ENCODE data around the gene KCMF1. TPM values are rescaled to one million over a fixed set of nuclear protein-coding genes. Genes with fewer than 3 reads are reported as not detected.

KCMF1 gene
- total and polyA plus RNA-seq, 2 donors (not counting 1 experiment from before 2014, with no cell fraction given): 43.7 to 81.5 TPM

DNA sequence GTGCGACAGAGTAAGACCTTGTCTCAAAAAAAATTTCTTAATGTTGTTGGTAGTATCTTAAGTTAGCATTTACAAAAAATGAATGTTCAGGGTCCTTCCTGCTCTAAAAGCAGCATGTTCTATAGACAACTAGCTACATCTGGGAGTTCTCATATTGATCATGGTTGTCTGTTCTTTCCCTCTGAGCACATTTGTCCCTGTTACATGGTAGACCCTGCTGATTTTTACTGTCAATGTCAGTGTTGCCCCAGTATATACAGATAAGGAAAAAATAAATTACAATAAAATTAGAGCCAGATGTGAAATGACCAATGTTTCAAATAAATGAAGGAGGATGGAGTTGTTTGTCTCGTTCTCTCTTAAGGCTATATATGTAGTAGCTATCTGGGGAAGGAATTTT, 63.2 kb downstream of the KCMF1 start:
- peaks cover 75% of the 10 kb centered on the region for H3K79me2 ChIP-seq (ENCODE audit: control insufficient read depth, insufficient read depth, low read length)
- CTCF ChIA-PET: interaction anchor here (1.0 kb wide), 1 partner anchor 16 kb away, joined by 3 read pairs; no protein-coding TSS in a partner anchor
- no peaks in the 10 kb centered on the region for H3K27me3 ChIP-seq (replicated peaks in 1 of 4; ENCODE audit: control extremely low read depth in 1 of 4, control insufficient read depth in 3 of 4, insufficient read depth in 4 of 4, low read length in 3 of 4)
- H3K4me3 ChIP-seq (ENCODE audit: control extremely low read depth in 1 of 5, extremely low read depth in 1 of 5, insufficient read depth in 1 of 5, low read depth in 2 of 5, low read length in 4 of 5): no peak overlapping the region
- H3K36me3 ChIP-seq (replicated peaks in 1 of 2; ENCODE audit: control extremely low read depth in 1 of 2, control insufficient read depth in 1 of 2, extremely low read depth in 1 of 2, insufficient read depth in 2 of 2, low read length in 1 of 2): peaks cover 18 to 64% of the 10 kb centered on the region in 2 experiments
- H3K9ac ChIP-seq (ENCODE audit: low read length): no peak overlapping the region
- H3K27ac Mint-ChIP-seq: no peak overlapping the region
- H3K9me3 ChIP-seq (ENCODE audit: control extremely low read depth in 1 of 3, control insufficient read depth in 2 of 3, insufficient read depth in 1 of 3, low read length in 2 of 3): no peaks in the 10 kb centered on the region
- intact Hi-C loops (cut with micrococcal nuclease): no loop called here
- H3K4me1 Mint-ChIP-seq: peaks cover 2% of the 10 kb centered on the region
- H2AFZ ChIP-seq (ENCODE audit: insufficient read depth, low read depth, low read length, poor library complexity, severe bottlenecking): no peak overlapping the region
- H3K4me2 ChIP-seq (replicated peaks; ENCODE audit: low read depth, low read length, poor library complexity, severe bottlenecking): no peak overlapping the region
- TF ChIP-seq, protein P1, sequence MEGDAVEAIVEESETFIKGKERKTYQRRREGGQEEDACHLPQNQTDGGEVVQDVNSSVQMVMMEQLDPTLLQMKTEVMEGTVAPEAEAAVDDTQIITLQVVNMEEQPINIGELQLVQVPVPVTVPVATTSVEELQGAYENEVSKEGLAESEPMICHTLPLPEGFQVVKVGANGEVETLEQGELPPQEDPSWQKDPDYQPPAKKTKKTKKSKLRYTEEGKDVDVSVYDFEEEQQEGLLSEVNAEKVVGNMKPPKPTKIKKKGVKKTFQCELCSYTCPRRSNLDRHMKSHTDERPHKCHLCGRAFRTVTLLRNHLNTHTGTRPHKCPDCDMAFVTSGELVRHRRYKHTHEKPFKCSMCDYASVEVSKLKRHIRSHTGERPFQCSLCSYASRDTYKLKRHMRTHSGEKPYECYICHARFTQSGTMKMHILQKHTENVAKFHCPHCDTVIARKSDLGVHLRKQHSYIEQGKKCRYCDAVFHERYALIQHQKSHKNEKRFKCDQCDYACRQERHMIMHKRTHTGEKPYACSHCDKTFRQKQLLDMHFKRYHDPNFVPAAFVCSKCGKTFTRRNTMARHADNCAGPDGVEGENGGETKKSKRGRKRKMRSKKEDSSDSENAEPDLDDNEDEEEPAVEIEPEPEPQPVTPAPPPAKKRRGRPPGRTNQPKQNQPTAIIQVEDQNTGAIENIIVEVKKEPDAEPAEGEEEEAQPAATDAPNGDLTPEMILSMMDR (IDR thresholded peaks at IDR 0.05): no peak
- no peak for TF ChIP-seq EZH2 (IDR thresholded peaks at IDR 0.05; ENCODE audit: borderline replicate concordance, insufficient read depth, low read depth, low read length, poor library complexity, severe bottlenecking)
- DNase-seq (no peak), ATAC-seq (ENCODE audit: low read depth) (no peak)
- WGBS (ENCODE audit: insufficient coverage): 71% methylated on average over 1 of the region's 2 CpGs
- no peaks in the 10 kb centered on the region for H3K9me3 Mint-ChIP-seq (ENCODE audit: insufficient read depth)
- POLR2A ChIA-PET: interaction anchor here (0.7 kb wide), 1 partner anchor 9 kb away, joined by 3 read pairs; no protein-coding TSS in a partner anchor
- no peak overlapping the region for H3K27ac ChIP-seq (ENCODE audit: low read length in 2 of 2)
- H3K4me3 Mint-ChIP-seq: no peak overlapping the region
- H3K27me3 Mint-ChIP-seq: no peaks in the 10 kb centered on the region
- peaks cover 22% of the 10 kb centered on the region for H4K20me1 ChIP-seq (ENCODE audit: control insufficient read depth, insufficient read depth, low read length, poor library complexity, severe bottlenecking)
- no peaks in the 10 kb centered on the region for H3K4me1 ChIP-seq (ENCODE audit: control insufficient read depth in 2 of 2, insufficient read depth in 2 of 2, low read length in 2 of 2)

DNA sequence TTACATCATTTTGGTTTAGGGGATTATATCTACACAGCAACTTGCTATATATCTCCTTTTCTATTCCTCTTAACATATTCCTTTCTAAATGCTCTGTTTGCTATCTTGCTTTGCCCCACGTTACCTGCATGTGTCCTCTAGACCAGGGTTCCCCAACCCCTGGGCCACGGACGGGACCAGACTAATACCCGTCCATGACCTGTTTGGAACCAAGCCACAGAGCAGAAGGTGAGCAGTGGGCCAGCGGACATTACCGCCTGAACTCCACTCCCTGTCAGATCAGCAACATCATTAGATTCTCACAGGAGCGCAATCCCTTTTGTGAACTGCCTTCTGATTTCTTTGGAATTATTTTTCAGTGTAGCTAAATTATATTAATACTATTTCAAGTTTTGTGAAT, 66.7 kb downstream of the KCMF1 start:
- Histone ChIP-seq H3K36me3 (replicated peaks in 1 of 2; ENCODE audit: control extremely low read depth in 1 of 2, control insufficient read depth in 1 of 2, extremely low read depth in 1 of 2, insufficient read depth in 2 of 2, low read length in 1 of 2) (peaks cover 25 to 67% of the 10 kb centered on the region in 2 experiments), H4K20me1 (ENCODE audit: control insufficient read depth, insufficient read depth, low read length, poor library complexity, severe bottlenecking) (peaks cover 31% of the 10 kb centered on the region), H3K9me3 (ENCODE audit: control extremely low read depth in 1 of 3, control insufficient read depth in 2 of 3, insufficient read depth in 1 of 3, low read length in 2 of 3) (no peaks in the 10 kb centered on the region), H3K27ac (ENCODE audit: low read length in 2 of 2) (no peak overlapping the region), H3K4me2 (replicated peaks; ENCODE audit: low read depth, low read length, poor library complexity, severe bottlenecking) (no peak overlapping the region), H3K4me1 (ENCODE audit: control insufficient read depth in 2 of 2, insufficient read depth in 2 of 2, low read length in 2 of 2) (no peaks in the 10 kb centered on the region), H3K4me3 (ENCODE audit: control extremely low read depth in 1 of 5, extremely low read depth in 1 of 5, insufficient read depth in 1 of 5, low read depth in 2 of 5, low read length in 4 of 5) (no peak overlapping the region), H3K27me3 (replicated peaks in 1 of 4; ENCODE audit: control extremely low read depth in 1 of 4, control insufficient read depth in 3 of 4, insufficient read depth in 4 of 4, low read length in 3 of 4) (no peaks in the 10 kb centered on the region), H2AFZ (ENCODE audit: insufficient read depth, low read depth, low read length, poor library complexity, severe bottlenecking) (no peak overlapping the region), H3K79me2 (ENCODE audit: control insufficient read depth, insufficient read depth, low read length) (peaks cover 55% of the 10 kb centered on the region), H3K9ac (ENCODE audit: low read length) (no peak overlapping the region)
- TF ChIP-seq, protein P1 (IDR thresholded peaks at IDR 0.05): no peak
- TF ChIP-seq EZH2 (IDR thresholded peaks at IDR 0.05; ENCODE audit: borderline replicate concordance, insufficient read depth, low read depth, low read length, poor library complexity, severe bottlenecking): no peak
- H3K27me3 Mint-ChIP-seq: no peaks in the 10 kb centered on the region
- DNase-seq: no peak
- POLR2A ChIA-PET: no interaction called here
- 98% methylated on average over 4 of the region's 7 CpGs for WGBS (ENCODE audit: insufficient coverage)
- no peaks in the 10 kb centered on the region for H3K9me3 Mint-ChIP-seq (ENCODE audit: insufficient read depth)
- intact Hi-C loops (cut with micrococcal nuclease): no loop called here
- no peak for ATAC-seq (ENCODE audit: low read depth)
- H3K4me1 Mint-ChIP-seq: peaks cover 5% of the 10 kb centered on the region
- CTCF ChIA-PET: interaction anchor here (0.6 kb wide), 1 partner anchor 260 kb away, joined by 3 read pairs; no protein-coding TSS in a partner anchor
- H3K4me3 Mint-ChIP-seq: no peak overlapping the region
- H3K27ac Mint-ChIP-seq: no peak overlapping the region
